Midbrain (tissue), 1 donor: ENCODE data around the gene BCL2.

Source experiments
- DNase-seq: peaks from one replicate; lab custom pipeline; 2025; lab: John Stamatoyannopoulos, UW

BCL2 gene

GRCh38 chr18:63140997-63141777 lies 178.4 kb downstream of the BCL2 start:
- DNase-seq = no peak

- no peak for DNase-seq
Measured at GRCh38 chr18:63140038-63140450, 179.5 kb downstream of the BCL2 start.

GRCh38 chr18:63138436-63139340 lies 180.9 kb downstream of the BCL2 start:
- no peak for DNase-seq

GRCh38 chr18:63137999-63138435 lies 181.6 kb downstream of the BCL2 start:
- DNase-seq = no peak

GRCh38 chr18:63135101-63135500 lies 184.5 kb downstream of the BCL2 start:
- DNase-seq = no peak

- no peak for DNase-seq
Measured at GRCh38 chr18:63132819-63133200, 186.8 kb downstream of the BCL2 start.

- no peak for DNase-seq
Measured at GRCh38 chr18:63131959-63132818, 187.4 kb downstream of the BCL2 start.

- DNase-seq = peak; percentile 55
Measured at GRCh38 chr18:63131106-63131958, 188.2 kb downstream of the BCL2 start.

- no peak for DNase-seq
Measured at GRCh38 chr18:63130176-63130575, 189.4 kb downstream of the BCL2 start.

GRCh38 chr18:63128237-63128974 lies 191.2 kb downstream of the BCL2 start:
- DNase-seq = no peak

GRCh38 chr18:63126134-63127069 lies 193.2 kb downstream of the BCL2 start:
- no peak for DNase-seq

GRCh38 chr18:63120620-63121019 lies 198.9 kb downstream of the BCL2 start:
- no peak for DNase-seq

GRCh38 chr18:63119647-63120046 lies 199.9 kb downstream of the BCL2 start:
- DNase-seq = peak; percentile 57

- DNase-seq = no peak
Measured at GRCh38 chr18:63113899-63114565, 205.5 kb downstream of the BCL2 start.

- DNase-seq = no peak
Measured at GRCh38 chr18:63112706-63113105, 206.9 kb downstream of the BCL2 start.

GRCh38 chr18:63111671-63112402 lies 207.7 kb downstream of the BCL2 start:
- DNase-seq = no peak

- DNase-seq = no peak
Measured at GRCh38 chr18:63109802-63110201, 209.8 kb downstream of the BCL2 start.

GRCh38 chr18:63109022-63109421 lies 210.5 kb downstream of the BCL2 start:
- no peak for DNase-seq
